K562 (cell line): ENCODE results near the gene CTNS. TPM values are rescaled to one million over a fixed set of nuclear protein-coding genes. Genes with fewer than 3 reads are reported as not detected.

Source experiments
- BRF2 ChIP-seq: IDR thresholded peaks from 3 replicates; pipeline ENCODE4 v1.6.1; 2011; ENCODE audit warnings: borderline replicate concordance, mild to moderate bottlenecking; ENCODE audit not compliant: insufficient read length, insufficient read depth
- CBFB ChIP-seq: sonication (generic); formaldehyde crosslinking; IDR thresholded peaks from 2 replicates; pipeline ENCODE4 v1.4.0; 2020; ENCODE audit warnings: mild to moderate bottlenecking, missing genetic modification reagents
- ELF4 ChIP-seq: fragments of 450-650 bp; formaldehyde crosslinking; IDR thresholded peaks from 2 replicates; pipeline ENCODE4 v1.4.0; 2022; ENCODE audit warnings: missing genetic modification characterization
- FOXK1 ChIP-seq: sonication (generic); formaldehyde crosslinking; IDR thresholded peaks from 2 replicates; pipeline ENCODE4 v1.8.0; 2022; ENCODE audit warnings: missing genetic modification reagents, mild to moderate bottlenecking, borderline replicate concordance
- GABPB1 ChIP-seq: sonication (generic); formaldehyde crosslinking; IDR thresholded peaks from 2 replicates; pipeline ENCODE4 v1.8.0; 2022; ENCODE audit warnings: mild to moderate bottlenecking, missing genetic modification reagents
- GATAD2B ChIP-seq: fragments of 450-650 bp; IDR thresholded peaks from 2 replicates; pipeline ENCODE4 v1.6.1; 2017; ENCODE audit warnings: mild to moderate bottlenecking, borderline replicate concordance
- L3MBTL2 ChIP-seq: fragments of 450-650 bp; IDR thresholded peaks from 2 replicates; pipeline ENCODE4 v1.6.1; 2016; ENCODE audit warnings: mild to moderate bottlenecking, moderate library complexity
- POLR2A ChIP-seq: fragments of 450-650 bp; conservative IDR thresholded peaks from 2 replicates; pipeline ENCODE4 v1.6.1; 2016
- RBM34 ChIP-seq: fragments of 200-400 bp; formaldehyde crosslinking; IDR thresholded peaks from 2 replicates; pipeline ENCODE4 v1.6.1; 2018; ENCODE audit warnings: low read length, borderline replicate concordance; ENCODE audit not compliant: insufficient read depth
- SOX6 ChIP-seq: fragments of 450-650 bp; IDR thresholded peaks from 2 replicates; pipeline ENCODE4 v1.6.1; 2014; ENCODE audit warnings: mild to moderate bottlenecking
- ZNF41 ChIP-seq: fragments of 250-450 bp; sonication (Bioruptor Pico); conservative IDR thresholded peaks from 2 replicates; pipeline ENCODE4 v1.4.0; 2020; ENCODE audit warnings: mild to moderate bottlenecking
- ZNF584 ChIP-seq: fragments of 200-800 bp; sonication (Bioruptor generic); IDR thresholded peaks from 2 replicates; pipeline ENCODE4 v1.6.1; 2016; ENCODE audit warnings: low read depth, mild to moderate bottlenecking, missing genetic modification characterization, missing compliant biosample characterization
- polyA plus RNA-seq, 8 experiments: library from polyadenylated mRNA; depleted of rRNA in 4 of 8; stranded (reverse) in 5 of 8; unstranded in 3 of 8; fragments of >200 nt; fragmentation: Nextera tagmentation in 2 of 8; fragmentation: Illumina TruSeq in 1 of 8; extraction: Ambion mirVana in 2 of 8; extraction: Trizol in 1 of 8; gene quantifications; 2 replicates each; pipeline versions ENCODE4 v1.2.1 to v1.2.3, GENCODE V29; 2011 to 2014; ENCODE audit warnings: inconsistent platforms in 1 of 8, missing spikeins in 1 of 8
- total RNA-seq, 7 experiments: library from RNA; depleted of rRNA in 6 of 7; stranded (reverse); fragments of >200 nt in 6 of 7; fragmentation: Illumina TruSeq in 2 of 7; extraction: Trizol in 2 of 7; gene quantifications; 2 replicates each; pipeline versions ENCODE4 v1.2.1 to v1.2.3, GENCODE V29; 2011 to 2021; ENCODE audit warnings: low replicate concordance in 1 of 7
- TF ChIP-seq, protein P1 (sequence below): fragments of 250-450 bp; sonication (Bioruptor Pico); IDR thresholded peaks from 2 replicates; pipeline ENCODE4 v1.4.0; 2020
- TF ChIP-seq, protein P2 (sequence below): sonication (generic); formaldehyde crosslinking; IDR thresholded peaks from 2 replicates; pipeline ENCODE4 v1.8.0; 2022; ENCODE audit warnings: mild to moderate bottlenecking, missing genetic modification reagents

Gene CTNS
- total and polyA plus RNA-seq, 9 of the 15 experiments (the other 6 are each of a cell fraction or from before 2014, with no cell fraction given) = 0.66 to 8.4 (median 4.9) TPM

DNA sequence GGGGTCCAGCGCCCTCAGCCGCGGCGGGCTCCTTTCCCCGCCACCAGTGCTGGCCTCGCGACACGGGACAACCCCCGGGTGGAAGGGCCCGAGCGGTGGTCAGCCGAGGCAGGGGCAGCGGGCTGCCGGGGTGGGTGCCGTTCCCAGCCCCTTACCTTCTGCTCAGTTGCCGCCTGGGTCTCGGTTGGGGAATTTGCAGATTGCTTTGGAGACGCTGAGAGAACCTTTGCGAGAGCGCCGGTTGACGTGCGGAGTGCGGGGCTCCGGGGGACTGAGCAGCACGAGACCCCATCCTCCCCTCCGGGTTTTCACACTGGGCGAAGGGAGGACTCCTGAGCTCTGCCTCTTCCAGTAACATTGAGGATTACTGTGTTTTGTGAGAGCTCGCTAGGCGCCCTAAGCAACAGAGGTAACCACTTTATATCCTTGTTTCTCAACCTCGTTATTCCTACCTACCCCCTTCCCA, 381 bp downstream of the CTNS start (continued):
- TF ChIP-seq BRF2 = no peak
- TF ChIP-seq GABPB1 (CRISPR knock-in tag) = no peak
- no peak for TF ChIP-seq RBM34
- TF ChIP-seq, protein P1, sequence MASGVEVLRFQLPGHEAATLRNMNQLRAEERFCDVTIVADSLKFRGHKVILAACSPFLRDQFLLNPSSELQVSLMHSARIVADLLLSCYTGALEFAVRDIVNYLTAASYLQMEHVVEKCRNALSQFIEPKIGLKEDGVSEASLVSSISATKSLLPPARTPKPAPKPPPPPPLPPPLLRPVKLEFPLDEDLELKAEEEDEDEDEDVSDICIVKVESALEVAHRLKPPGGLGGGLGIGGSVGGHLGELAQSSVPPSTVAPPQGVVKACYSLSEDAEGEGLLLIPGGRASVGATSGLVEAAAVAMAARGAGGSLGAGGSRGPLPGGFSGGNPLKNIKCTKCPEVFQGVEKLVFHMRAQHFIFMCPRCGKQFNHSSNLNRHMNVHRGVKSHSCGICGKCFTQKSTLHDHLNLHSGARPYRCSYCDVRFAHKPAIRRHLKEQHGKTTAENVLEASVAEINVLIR (CRISPR knock-in tag) = no peak
- TF ChIP-seq CBFB (CRISPR knock-in tag) = no peak
- TF ChIP-seq FOXK1 (CRISPR knock-in tag) = no peak
- TF ChIP-seq ZNF41 (CRISPR knock-in tag) = no peak
- no peak for TF ChIP-seq SOX6
- no peak for TF ChIP-seq GATAD2B
- peak; percentile 13; the same call in 1 of the 2 replicates for TF ChIP-seq L3MBTL2
- no peak for TF ChIP-seq ELF4 (CRISPR knock-in tag)
- no peak for TF ChIP-seq ZNF584
- no peak for TF ChIP-seq POLR2A
- TF ChIP-seq, protein P2, sequence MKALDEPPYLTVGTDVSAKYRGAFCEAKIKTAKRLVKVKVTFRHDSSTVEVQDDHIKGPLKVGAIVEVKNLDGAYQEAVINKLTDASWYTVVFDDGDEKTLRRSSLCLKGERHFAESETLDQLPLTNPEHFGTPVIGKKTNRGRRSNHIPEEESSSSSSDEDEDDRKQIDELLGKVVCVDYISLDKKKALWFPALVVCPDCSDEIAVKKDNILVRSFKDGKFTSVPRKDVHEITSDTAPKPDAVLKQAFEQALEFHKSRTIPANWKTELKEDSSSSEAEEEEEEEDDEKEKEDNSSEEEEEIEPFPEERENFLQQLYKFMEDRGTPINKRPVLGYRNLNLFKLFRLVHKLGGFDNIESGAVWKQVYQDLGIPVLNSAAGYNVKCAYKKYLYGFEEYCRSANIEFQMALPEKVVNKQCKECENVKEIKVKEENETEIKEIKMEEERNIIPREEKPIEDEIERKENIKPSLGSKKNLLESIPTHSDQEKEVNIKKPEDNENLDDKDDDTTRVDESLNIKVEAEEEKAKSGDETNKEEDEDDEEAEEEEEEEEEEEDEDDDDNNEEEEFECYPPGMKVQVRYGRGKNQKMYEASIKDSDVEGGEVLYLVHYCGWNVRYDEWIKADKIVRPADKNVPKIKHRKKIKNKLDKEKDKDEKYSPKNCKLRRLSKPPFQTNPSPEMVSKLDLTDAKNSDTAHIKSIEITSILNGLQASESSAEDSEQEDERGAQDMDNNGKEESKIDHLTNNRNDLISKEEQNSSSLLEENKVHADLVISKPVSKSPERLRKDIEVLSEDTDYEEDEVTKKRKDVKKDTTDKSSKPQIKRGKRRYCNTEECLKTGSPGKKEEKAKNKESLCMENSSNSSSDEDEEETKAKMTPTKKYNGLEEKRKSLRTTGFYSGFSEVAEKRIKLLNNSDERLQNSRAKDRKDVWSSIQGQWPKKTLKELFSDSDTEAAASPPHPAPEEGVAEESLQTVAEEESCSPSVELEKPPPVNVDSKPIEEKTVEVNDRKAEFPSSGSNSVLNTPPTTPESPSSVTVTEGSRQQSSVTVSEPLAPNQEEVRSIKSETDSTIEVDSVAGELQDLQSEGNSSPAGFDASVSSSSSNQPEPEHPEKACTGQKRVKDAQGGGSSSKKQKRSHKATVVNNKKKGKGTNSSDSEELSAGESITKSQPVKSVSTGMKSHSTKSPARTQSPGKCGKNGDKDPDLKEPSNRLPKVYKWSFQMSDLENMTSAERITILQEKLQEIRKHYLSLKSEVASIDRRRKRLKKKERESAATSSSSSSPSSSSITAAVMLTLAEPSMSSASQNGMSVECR (CRISPR knock-in tag) = peak; percentile 70
